Endothelial cell of umbilical vein (primary cell): ENCODE measurements around the gene BACH2. TPM values are rescaled to one million over a fixed set of nuclear protein-coding genes. Genes with fewer than 3 reads are reported as not detected.

Experiments
- BruUV-seq: library from RNA; stranded (reverse); fragments of 400-500 nt; replicated peaks from 2 replicates; lab custom pipeline; 2021; lab: Mats Ljungman, UMichigan
- CTCF ChIA-PET: fragments of 300-600, 350-600 bp; sonication (Branson Sonifier 250); formaldehyde crosslinking; loops from one replicate; lab custom pipeline; 2021; ENCODE audit warnings: antibody characterized with exemption, inconsistent platforms; lab: Charles Lee
- POLR2A ChIA-PET: fragments of 300-600, 350-600 bp; sonication (Branson Sonifier 250); formaldehyde crosslinking; loops from one replicate; lab custom pipeline; 2021; ENCODE audit warnings: antibody characterized with exemption, inconsistent platforms; lab: Charles Lee
- DNase-seq: peaks from one replicate; pipeline ENCODE4 v3.0.0-alpha.2; 2011; ENCODE audit warnings: low read depth, low spot score
- FAIRE-seq: peaks from 2 replicates; lab custom pipeline; 2011; peaks lifted over from hg19 to GRCh38; lab: Jason Lieb, UNC
- H2AFZ ChIP-seq: 2 replicates; pipeline ENCODE4 v1.6.0; 2012; ENCODE audit warnings: low read depth, low read length, control low read depth, inconsistent platforms
- H3K27ac ChIP-seq: 2 replicates; pipeline ENCODE4 v1.5.1; 2011; ENCODE audit warnings: low read depth, mild to moderate bottlenecking, control low read depth, low read length, moderate library complexity; ENCODE audit not compliant: insufficient read depth
- H3K27me3 ChIP-seq, 2 experiments: 2 replicates each; pipeline versions ENCODE4 v1.6.0 to v1.6.1; 2011; ENCODE audit warnings: low read length in 2 of 2, mixed read lengths in 1 of 2; ENCODE audit not compliant: control insufficient read depth in 2 of 2, insufficient read depth in 2 of 2
- H3K36me3 ChIP-seq, 2 experiments: 2 replicates in 1 of 2; 3 replicates in 1 of 2; pipeline ENCODE4 v1.5.1; 2011; ENCODE audit warnings: low read length in 2 of 2, mild to moderate bottlenecking in 1 of 2, moderate library complexity in 1 of 2; ENCODE audit not compliant: control insufficient read depth in 2 of 2, insufficient read depth in 2 of 2; ENCODE audit errors: extremely low read depth in 1 of 2
- H3K4me1 ChIP-seq: 3 replicates; pipeline ENCODE4 v1.5.1; 2011; ENCODE audit warnings: mild to moderate bottlenecking, low read length; ENCODE audit not compliant: control insufficient read depth, insufficient read depth; ENCODE audit errors: extremely low read depth
- H3K4me2 ChIP-seq: 2 replicates; pipeline ENCODE4 v1.6.1; 2011; ENCODE audit warnings: low read length, control low read depth, mixed read lengths; ENCODE audit not compliant: insufficient read depth
- H3K4me3 ChIP-seq, 3 experiments: fragments of 200-600 bp in 1 of 3; sonication (generic), shearing (Covaris generic) in 1 of 3; replicated peaks in 1 of 3; 2 replicates each; pipeline ENCODE4 v1.5.1; 2011 to 2016; ENCODE audit warnings: control low read depth in 3 of 3, low read length in 3 of 3, mild to moderate bottlenecking in 2 of 3, inconsistent platforms in 1 of 3, low read depth in 1 of 3, moderate library complexity in 1 of 3; ENCODE audit not compliant: insufficient read depth in 1 of 3
- H3K79me2 ChIP-seq: 2 replicates; pipeline ENCODE4 v1.6.0; 2012; ENCODE audit warnings: low read length, inconsistent platforms; ENCODE audit not compliant: control insufficient read depth, insufficient read depth
- H3K9ac ChIP-seq: replicated peaks from 2 replicates; pipeline ENCODE3; 2011; ENCODE audit warnings: low read length, control low read depth; ENCODE audit not compliant: insufficient read depth; ENCODE audit errors: extremely low read depth
- H3K9me1 ChIP-seq: replicated peaks from 3 replicates; pipeline ENCODE4 v1.6.0; 2011; ENCODE audit warnings: mild to moderate bottlenecking, low read length; ENCODE audit not compliant: control insufficient read depth, insufficient read depth; ENCODE audit errors: extremely low read depth
- H3K9me3 ChIP-seq: replicated peaks from 2 replicates; pipeline ENCODE4 v1.5.1; 2012; ENCODE audit warnings: low read length, inconsistent platforms; ENCODE audit not compliant: control insufficient read depth, insufficient read depth
- H4K20me1 ChIP-seq: replicated peaks from 2 replicates; pipeline ENCODE3; 2011; ENCODE audit warnings: mild to moderate bottlenecking, low read length; ENCODE audit not compliant: control insufficient read depth, insufficient read depth; ENCODE audit errors: extremely low read depth
- GATA2 ChIP-seq: IDR thresholded peaks from 2 replicates; pipeline ENCODE4 v1.7.0; 2011; ENCODE audit warnings: low read depth, mild to moderate bottlenecking, moderate library complexity, mixed read lengths, low read length; ENCODE audit not compliant: insufficient read length, insufficient read depth
- JUN ChIP-seq: IDR thresholded peaks from 2 replicates; pipeline ENCODE4 v1.6.1; 2011; ENCODE audit warnings: borderline replicate concordance, low read depth; ENCODE audit not compliant: insufficient read length, insufficient read depth
- MYC ChIP-seq: IDR thresholded peaks from one replicate; pipeline ENCODE4 v1.6.1; 2011; ENCODE audit warnings: mild to moderate bottlenecking, low read depth, low read length
- dilution Hi-C: fragments of 300-500 bp; cut with MboI; formaldehyde crosslinking; loops from one replicate; pipeline ENCODE4 v1.15.0; 2019; ENCODE audit warnings: low sequenced_read_pairs; ENCODE audit not compliant: extremely low pct_ligation_motif_present
- intact Hi-C: fragments of 100-400 bp; cut with micrococcal nuclease; formaldehyde crosslinking; loops from one replicate; pipeline ENCODE4 v1.10.0; 2022
- polyA plus RNA-seq, 4 experiments: library from polyadenylated mRNA; depleted of rRNA in 3 of 4; stranded (reverse) in 3 of 4; unstranded in 1 of 4; fragments of >200 nt; gene quantifications; 2 replicates each; pipeline versions ENCODE4 v1.2.1 to v1.2.3, GENCODE V29; 2011 to 2012; ENCODE audit warnings: missing spikeins in 1 of 4
- total RNA-seq: library from RNA; stranded (reverse); gene quantifications from 2 replicates; pipeline ENCODE4 v1.2.3, GENCODE V29; 2021

BACH2 gene
- total and polyA plus RNA-seq, 2 donors (not counting 3 experiments of a cell fraction or from before 2014, with no cell fraction given): 1.7 to 5.6 TPM

- Histone ChIP-seq H3K36me3 (no peaks in the 10 kb centered on the region), H3K9ac (no peak overlapping the region), H2AFZ (no peak overlapping the region), H3K27ac (no peak overlapping the region), H3K4me2 (no peak overlapping the region), H3K9me3 (no peaks in the 10 kb centered on the region), H3K27me3 (peaks cover 12 to 24% of the 10 kb centered on the region in 2 experiments), H4K20me1 (no peaks in the 10 kb centered on the region), H3K4me1 (no peaks in the 10 kb centered on the region), H3K9me1 (no peaks in the 10 kb centered on the region), H3K4me3 (no peak overlapping the region), H3K79me2 (no peaks in the 10 kb centered on the region)
- BruUV-seq: no TSS peak
- ChIA-PET CTCF (no interaction called here), POLR2A (no interaction called here)
- no peak for FAIRE-seq
- TF ChIP-seq GATA2 (no peak), MYC (no peak)
- intact Hi-C loops: loop anchor here (10.0 kb wide), 1 partner anchor 105 kb away; no protein-coding TSS in a partner anchor
- no peak for DNase-seq
- dilution Hi-C loops: no loop called here
Measured at GRCh38 chr6:90079560-90080490, 216.8 kb downstream of the BACH2 start.

- Histone ChIP-seq H4K20me1 (no peaks in the 10 kb centered on the region), H3K27me3 (peaks cover 16 to 24% of the 10 kb centered on the region in 2 experiments), H3K4me3 (no peak overlapping the region), H3K27ac (no peak overlapping the region), H3K9me3 (no peaks in the 10 kb centered on the region), H3K9ac (no peak overlapping the region), H3K36me3 (no peaks in the 10 kb centered on the region), H3K4me2 (no peak overlapping the region), H2AFZ (no peak overlapping the region), H3K4me1 (no peaks in the 10 kb centered on the region), H3K9me1 (no peaks in the 10 kb centered on the region), H3K79me2 (no peaks in the 10 kb centered on the region)
- POLR2A ChIA-PET: no interaction called here
- DNase-seq (no peak), FAIRE-seq (no peak)
- intact Hi-C loops: no loop called here
- dilution Hi-C loops: no loop called here
- no TSS peak for BruUV-seq
- CTCF ChIA-PET: no interaction called here
- TF ChIP-seq JUN (no peak), MYC (no peak)
Measured at GRCh38 chr6:90078513-90079289, 217.9 kb downstream of the BACH2 start.
